ENCODE measurements around the gene STPG1. TPM values are rescaled to one million over a fixed set of nuclear protein-coding genes. Genes with fewer than 3 reads are reported as not detected.

STPG1 gene
- total and polyA plus RNA-seq, 2 of the 13 experiments (the other 11 are each of a cell fraction or from before 2014, with no cell fraction given): 3.4 to 4.3 TPM

GRCh38 chr1:24324903-24325302 lies 88.7 kb downstream of the STPG1 start:
- Histone ChIP-seq H3K27ac (ENCODE audit: extremely low read length, insufficient read depth, low read length) (no peak overlapping the region), H3K9ac (ENCODE audit: insufficient read depth, low read depth, low read length) (no peak overlapping the region), H3K27me3 (ENCODE audit: control insufficient read depth in 1 of 2, insufficient read depth in 2 of 2, low read length in 2 of 2) (peaks cover 4 to 21% of the 10 kb centered on the region in 2 experiments; a peak in 4 of 5 replicates), H3K9me3 (ENCODE audit: low read length) (no peaks in the 10 kb centered on the region), H4K20me1 (ENCODE audit: insufficient read depth, low read length) (no peaks in the 10 kb centered on the region), H3K4me1 (ENCODE audit: insufficient read depth, low read length) (peaks cover 2% of the 10 kb centered on the region), H3K4me2 (ENCODE audit: low read depth, low read length) (no peak overlapping the region), H3K36me3 (replicated peaks in 1 of 2; ENCODE audit: control insufficient read depth in 1 of 2, insufficient read depth in 2 of 2, low read length in 2 of 2) (no peaks in the 10 kb centered on the region), H3K79me2 (ENCODE audit: insufficient read depth, low read length) (no peaks in the 10 kb centered on the region), H3K4me3 (replicated peaks in 1 of 3; ENCODE audit: insufficient read depth in 1 of 3, low read depth in 2 of 3, low read length in 3 of 3) (no peak overlapping the region), H2AFZ (ENCODE audit: low read length) (no peak overlapping the region)
- no TSS peak for BruUV-seq (replicated peaks)
- no peak for DNase-seq (ENCODE audit: low spot score)
- WGBS (ENCODE audit: low lambda C conversion rate): 40% methylated on average over 2 of the region's 6 CpGs
- POLR2A ChIA-PET: no interaction called here
- ATAC-seq: no peak
- no peak for TF ChIP-seq KAT7 (CRISPR knock-in tag; IDR thresholded peaks at IDR 0.05; ENCODE audit: borderline replicate concordance)
- TF ChIP-seq ZNF609 (CRISPR knock-in tag; IDR thresholded peaks at IDR 0.05; ENCODE audit: borderline replicate concordance): no peak
- no peak for TF ChIP-seq ZNF460 (CRISPR knock-in tag; IDR thresholded peaks at IDR 0.05; ENCODE audit: borderline replicate concordance)
- no peak for TF ChIP-seq ARID4A (CRISPR knock-in tag; IDR thresholded peaks at IDR 0.05; ENCODE audit: borderline replicate concordance)
- no peak for TF ChIP-seq NFYC (CRISPR knock-in tag; IDR thresholded peaks at IDR 0.05)
- no peak for TF ChIP-seq SIN3A (IDR thresholded peaks at IDR 0.05; ENCODE audit: borderline replicate concordance, low read depth, low read length)
- TF ChIP-seq ATF7-NPFF (CRISPR knock-in tag; IDR thresholded peaks at IDR 0.05; ENCODE audit: low read depth): no peak
- no peak for TF ChIP-seq NR3C1 (CRISPR knock-in tag; IDR thresholded peaks at IDR 0.05)
- no peak for TF ChIP-seq CHCHD3 (CRISPR knock-in tag; IDR thresholded peaks at IDR 0.05)
- no peak for TF ChIP-seq HMG20A (CRISPR knock-in tag; IDR thresholded peaks at IDR 0.05; ENCODE audit: borderline replicate concordance)
- TF ChIP-seq ZSCAN29 (CRISPR knock-in tag; conservative IDR thresholded peaks at IDR 0.05): no peak
- TF ChIP-seq ZNF44 (CRISPR knock-in tag; IDR thresholded peaks at IDR 0.05): no peak
- no peak for TF ChIP-seq JDP2 (CRISPR knock-in tag; IDR thresholded peaks at IDR 0.05; ENCODE audit: borderline replicate concordance)
- no peak for TF ChIP-seq ZNF883 (CRISPR knock-in tag; IDR thresholded peaks at IDR 0.05; ENCODE audit: not compliant biosample characterization)
- TF ChIP-seq ZNF619 (CRISPR knock-in tag; IDR thresholded peaks at IDR 0.05): no peak
- no peak for FAIRE-seq
- intact Hi-C loops (cut with micrococcal nuclease; ENCODE audit: unreplicated experiment): no loop called here
- CTCF ChIA-PET (ENCODE audit: low intra/inter-chr PET ratio, low total read pairs): no interaction called here
- in situ Hi-C loops (cut with HindIII; ENCODE audit: extremely low pct_ligation_motif_present, low pct_unique_long_range_greater_than_20kb): no loop called here

Measured in HepG2 (cell line).